SIG-M5 treated with dmso at 0.1 percent for 504 hours (cell line): Measurements from ENCODE around the gene CLSTN2.
A peak's percentile ranks its signal among the peaks of the same experiment; 100 is the strongest.

Experiments used
- DNase-seq: peaks from one replicate; lab custom pipeline; 2025; ENCODE audit not compliant: unreplicated experiment; lab: John Stamatoyannopoulos, UW

CLSTN2 gene

GRCh38 chr3:140470962-140471361 is 536.0 kb downstream of the CLSTN2 start:
- DNase-seq, result no peak

GRCh38 chr3:140472306-140473020 is 537.5 kb downstream of the CLSTN2 start:
- DNase-seq, result no peak

- DNase-seq, result no peak
These were observed 552.6 kb downstream of the CLSTN2 start for GRCh38 chr3:140487566-140487965.

GRCh38 chr3:140493271-140493670 is 558.3 kb downstream of the CLSTN2 start:
- DNase-seq, result no peak

- DNase-seq, result no peak
These were observed 560.0 kb downstream of the CLSTN2 start for GRCh38 chr3:140494970-140495369.

DNA sequence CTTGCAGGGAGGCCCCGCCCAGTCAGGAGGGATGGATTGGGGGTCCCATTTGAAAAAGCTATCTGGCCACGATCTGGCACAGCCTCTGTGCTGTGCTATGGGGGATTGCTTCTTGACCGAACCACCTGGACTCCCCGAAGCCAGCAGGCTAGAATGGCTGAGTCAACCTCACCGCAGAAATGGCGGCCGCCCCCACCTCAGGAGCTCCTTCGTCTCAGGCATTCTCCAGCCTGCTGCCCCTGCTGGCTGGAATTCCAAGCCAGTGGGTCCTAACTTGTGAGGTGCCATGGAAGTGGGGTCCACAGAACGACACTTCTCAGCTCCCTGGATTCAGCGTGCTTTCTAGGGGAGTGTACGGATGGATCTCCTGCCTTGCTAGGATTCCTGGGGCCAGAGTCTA is 562.3 kb downstream of the CLSTN2 start:
- no peak for DNase-seq

DNA sequence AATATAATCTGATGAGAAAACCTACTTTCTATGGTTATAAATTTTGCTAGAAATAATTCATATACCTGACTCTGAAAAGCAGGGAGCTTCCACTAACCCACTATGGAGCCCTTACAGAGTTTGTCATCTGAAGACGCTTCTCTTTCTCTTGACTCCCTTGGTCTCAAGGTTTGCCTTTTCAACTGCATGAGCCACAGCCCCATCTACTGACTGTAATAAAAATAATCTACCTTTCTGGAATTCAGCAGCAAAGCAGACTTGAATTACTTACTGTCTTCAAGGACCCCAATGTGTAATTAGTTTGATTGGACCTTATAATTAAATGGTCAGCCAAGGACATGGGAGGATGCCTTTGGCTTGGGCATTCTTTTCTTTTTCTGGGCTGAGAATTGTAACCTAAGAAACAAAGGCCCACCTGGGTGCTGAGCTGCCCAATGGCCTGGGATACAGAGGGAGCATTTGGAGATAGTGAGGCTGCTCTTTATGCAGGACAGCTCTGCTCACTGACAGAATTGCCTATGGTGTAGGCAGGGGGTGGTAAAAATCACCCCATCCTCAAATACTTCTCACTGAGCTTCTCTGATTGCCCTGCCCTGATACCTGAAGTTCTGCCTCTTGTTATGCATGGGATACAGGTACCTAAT is 564.3 kb downstream of the CLSTN2 start:
- peak; percentile 26 for DNase-seq

DNA sequence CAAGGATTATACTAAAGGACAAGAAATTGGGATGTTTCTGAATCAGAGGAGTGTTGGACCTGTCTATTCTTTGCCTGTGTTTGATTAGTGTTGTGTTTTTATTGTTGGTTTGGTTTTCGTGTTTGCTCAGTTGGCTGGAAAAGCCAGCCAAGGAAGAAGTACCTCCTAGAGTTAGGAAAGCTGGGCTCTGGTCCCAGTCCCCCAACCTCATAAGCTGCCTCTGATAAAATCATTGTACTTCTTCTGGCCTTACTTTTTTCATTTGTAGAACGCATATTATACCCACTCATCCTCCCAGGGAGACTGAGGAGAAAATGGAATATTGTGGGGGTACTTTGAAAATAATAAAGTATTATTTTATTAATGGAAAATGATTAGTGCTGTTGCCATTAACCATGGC is 565.5 kb downstream of the CLSTN2 start:
- no peak for DNase-seq

GRCh38 chr3:140501061-140501769 is 566.2 kb downstream of the CLSTN2 start:
- DNase-seq, result peak; percentile 3

- DNase-seq, result no peak
These were observed 566.9 kb downstream of the CLSTN2 start for GRCh38 chr3:140501770-140502364.

- DNase-seq, result no peak
These were observed 570.2 kb downstream of the CLSTN2 start for GRCh38 chr3:140505213-140505612.

- no peak for DNase-seq
These were observed 570.9 kb downstream of the CLSTN2 start for GRCh38 chr3:140505876-140506275.

DNA sequence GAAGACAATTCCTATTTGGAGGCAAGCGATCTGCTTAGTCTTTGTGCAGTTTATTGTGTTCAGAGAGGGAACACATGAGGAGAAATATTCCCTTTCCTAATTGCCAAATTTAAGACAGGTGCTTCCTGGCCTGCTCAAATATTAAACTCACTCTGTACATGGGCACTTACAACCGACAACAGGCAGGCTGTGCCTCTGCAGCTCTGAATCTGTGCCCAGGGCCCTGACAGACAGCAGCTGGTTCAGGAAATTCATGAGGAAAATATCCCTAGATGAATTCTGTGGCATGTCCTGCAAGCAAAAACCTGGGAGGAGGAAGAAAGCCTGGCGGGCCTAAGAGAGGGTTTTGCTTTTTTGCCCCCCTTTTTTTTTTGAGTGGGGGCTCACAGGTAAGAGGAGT is 573.6 kb downstream of the CLSTN2 start:
- DNase-seq, result no peak

- DNase-seq, result no peak
These were observed 574.5 kb downstream of the CLSTN2 start for GRCh38 chr3:140509534-140509933.

DNA sequence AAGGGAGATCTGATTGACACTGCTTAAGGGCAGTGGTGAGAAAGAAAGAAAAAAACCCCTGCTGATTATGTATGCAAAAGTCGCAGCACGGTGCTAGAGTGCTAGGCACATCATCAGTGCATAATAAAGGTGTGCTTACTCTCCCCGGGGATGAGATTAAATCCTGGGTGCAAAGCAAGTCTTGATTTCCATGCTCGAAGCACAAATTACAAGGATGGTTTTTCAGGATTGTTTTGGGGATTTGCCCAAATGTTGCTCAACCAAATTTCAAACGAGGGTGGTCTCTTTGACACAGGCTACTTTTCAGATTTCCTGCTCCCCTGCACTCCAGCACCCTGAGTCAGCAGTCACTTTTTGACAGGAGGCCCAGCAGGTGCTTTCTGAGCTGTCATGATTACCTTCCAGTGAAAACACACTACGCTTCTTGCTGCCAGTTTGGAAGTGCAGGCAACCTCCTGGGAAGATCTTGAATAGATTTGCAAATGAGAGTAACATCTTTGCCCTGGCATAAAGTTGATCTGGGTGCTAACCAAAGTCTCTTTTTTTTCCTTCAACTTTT is 575.4 kb downstream of the CLSTN2 start:
- DNase-seq, result no peak

GRCh38 chr3:140521751-140522445 is 586.9 kb downstream of the CLSTN2 start:
- DNase-seq, result no peak

DNA sequence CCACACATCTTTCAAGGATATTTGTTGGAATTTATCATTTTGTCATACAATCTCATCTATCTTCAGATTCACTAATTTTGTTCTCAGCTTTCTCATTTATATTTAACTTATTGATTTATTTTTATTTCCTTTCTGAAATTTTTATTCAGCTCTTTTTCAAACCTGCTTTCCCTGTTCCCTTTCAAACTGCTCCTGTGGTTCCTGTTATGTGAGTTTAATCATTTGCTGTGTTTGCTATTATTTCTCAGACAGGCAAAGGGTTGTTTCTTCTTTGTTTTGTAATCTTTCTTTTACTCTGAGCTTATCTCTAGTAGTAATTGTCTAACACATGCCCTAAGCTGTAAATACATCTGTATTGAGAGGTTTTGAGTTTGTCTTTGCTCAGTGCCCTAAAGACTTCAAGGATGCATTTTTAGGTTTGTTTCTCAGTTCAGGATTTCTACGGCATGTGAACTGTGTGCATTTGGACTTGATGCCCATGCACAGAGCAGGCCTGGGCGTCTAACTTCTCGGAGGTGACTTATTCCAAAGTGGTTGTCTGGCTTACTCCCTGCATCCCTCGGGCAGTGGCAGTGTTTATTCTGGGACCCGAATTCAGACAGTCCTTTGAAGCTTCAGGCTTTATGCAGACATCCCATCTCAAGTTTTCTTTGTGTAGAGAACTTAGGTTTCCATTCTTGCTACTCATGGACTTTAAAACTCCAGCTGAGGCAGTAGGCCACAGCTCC is 587.8 kb downstream of the CLSTN2 start:
- no peak for DNase-seq

GRCh38 chr3:140523600-140523999 is 588.6 kb downstream of the CLSTN2 start:
- no peak for DNase-seq

DNA sequence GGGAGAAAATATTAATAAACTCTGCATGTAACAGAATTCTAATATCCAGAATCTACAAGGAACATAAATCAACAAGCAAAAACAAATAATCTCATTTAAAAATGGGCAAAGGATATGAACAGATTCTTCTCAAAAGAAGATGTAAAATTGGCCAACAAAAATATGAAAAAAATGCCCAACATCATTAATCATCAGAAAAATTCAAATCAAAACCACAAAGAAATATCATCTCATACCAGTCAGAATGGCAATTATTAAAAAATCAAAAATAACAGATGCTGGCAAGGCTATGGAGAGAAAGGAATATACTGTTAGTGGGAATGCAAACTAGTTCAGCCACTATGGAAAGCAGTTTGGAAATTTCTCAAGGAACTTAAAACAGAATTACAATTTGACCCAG is 592.2 kb downstream of the CLSTN2 start:
- DNase-seq, result no peak

DNA sequence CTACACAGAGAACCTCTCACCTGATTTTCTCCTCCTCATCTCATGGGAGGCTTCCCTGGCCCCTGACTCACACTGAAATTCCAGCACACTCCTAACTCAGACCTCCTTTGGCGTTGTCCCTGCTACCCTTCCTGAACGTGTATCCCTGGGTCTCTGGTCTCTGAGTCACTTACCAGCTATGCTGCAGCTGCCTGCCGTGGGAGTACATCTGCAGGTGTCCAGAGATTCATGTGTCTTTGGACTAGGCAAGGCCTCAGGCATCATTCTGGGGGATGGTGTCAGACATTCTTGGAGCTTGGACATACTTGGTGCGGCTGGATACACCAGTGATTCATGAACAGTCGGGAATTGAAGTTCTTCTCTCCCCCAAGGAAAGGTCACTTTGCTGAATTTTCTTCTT is 594.1 kb downstream of the CLSTN2 start:
- DNase-seq, result no peak
